Retina (tissue), 1 donor: ENCODE data around the gene CIRBP.
A peak's percentile ranks its signal among the peaks of the same experiment; 100 is the strongest.

Source experiments
- DNase-seq: peaks from one replicate; pipeline ENCODE4 v3.0.0-alpha.2; 2016

CIRBP gene

DNA sequence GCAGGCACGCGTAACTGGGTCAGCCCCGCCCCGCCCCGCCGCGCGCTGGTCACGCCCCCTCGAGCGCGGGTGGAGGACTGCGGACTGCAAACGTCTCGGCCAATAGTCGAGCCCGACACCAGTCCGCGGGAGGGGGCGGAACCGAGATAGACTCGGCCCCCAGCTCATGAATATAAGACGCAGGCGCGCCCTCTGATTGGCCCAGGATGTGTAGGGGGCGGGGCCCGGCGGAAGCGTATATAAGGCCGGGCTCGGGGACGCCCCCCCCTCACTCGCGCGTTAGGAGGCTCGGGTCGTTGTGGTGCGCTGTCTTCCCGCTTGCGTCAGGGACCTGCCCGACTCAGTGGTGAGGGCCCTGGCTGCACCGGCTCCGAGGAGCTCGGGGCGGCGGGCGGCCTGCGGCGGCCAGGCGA, at the start of gene CIRBP:
TSS of gene CIRBP (plus strand) at position 268 of the 413 bp plus-strand sequence. CDS start 1,602 bp downstream, outside the sequence.
- peak; percentile 97 for DNase-seq

GRCh38 chr19:1219786-1220476, 49.2 kb upstream of the CIRBP start:
- no peak for DNase-seq

DNA sequence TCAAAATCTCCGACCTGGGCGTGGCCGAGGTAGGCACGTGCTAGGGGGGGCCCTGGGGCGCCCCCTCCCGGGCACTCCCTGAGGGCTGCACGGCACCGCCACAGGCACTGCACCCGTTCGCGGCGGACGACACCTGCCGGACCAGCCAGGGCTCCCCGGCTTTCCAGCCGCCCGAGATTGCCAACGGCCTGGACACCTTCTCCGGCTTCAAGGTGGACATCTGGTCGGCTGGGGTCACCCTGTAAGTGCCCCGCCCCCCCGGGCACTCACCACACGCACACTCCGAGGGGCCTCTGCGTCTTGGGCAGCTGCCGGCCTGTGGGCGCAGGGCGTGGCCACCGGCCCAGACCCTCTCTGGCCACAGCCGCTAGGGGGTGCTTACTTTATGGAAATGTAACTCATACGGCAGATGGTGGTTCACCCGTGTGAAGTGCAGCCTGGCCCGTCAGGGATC, 48.6 kb upstream of the CIRBP start:
- DNase-seq: no peak

GRCh38 chr19:1220976-1221903, 47.9 kb upstream of the CIRBP start:
- DNase-seq: peak; percentile 73

DNA sequence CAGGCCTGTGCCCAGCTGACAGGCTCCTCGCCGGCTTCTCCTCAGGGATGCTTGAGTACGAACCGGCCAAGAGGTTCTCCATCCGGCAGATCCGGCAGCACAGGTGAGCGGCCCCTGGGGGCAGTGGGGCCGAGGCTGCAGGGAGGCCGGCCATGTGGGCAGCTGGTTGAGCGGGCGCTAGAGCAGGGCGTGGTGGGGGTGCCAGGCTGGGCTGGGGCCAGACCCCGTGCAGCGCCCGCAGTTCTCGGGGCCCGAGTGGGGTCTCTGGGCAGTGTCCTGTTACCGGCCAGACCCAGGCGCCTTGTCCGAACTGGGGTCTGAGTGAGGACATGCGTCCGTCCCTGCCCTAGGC, 47.3 kb upstream of the CIRBP start:
- no peak for DNase-seq

GRCh38 chr19:1222394-1222793, 46.7 kb upstream of the CIRBP start:
- no peak for DNase-seq

- DNase-seq: no peak
These were observed 45.9 kb upstream of the CIRBP start for GRCh38 chr19:1223018-1223855.

DNA sequence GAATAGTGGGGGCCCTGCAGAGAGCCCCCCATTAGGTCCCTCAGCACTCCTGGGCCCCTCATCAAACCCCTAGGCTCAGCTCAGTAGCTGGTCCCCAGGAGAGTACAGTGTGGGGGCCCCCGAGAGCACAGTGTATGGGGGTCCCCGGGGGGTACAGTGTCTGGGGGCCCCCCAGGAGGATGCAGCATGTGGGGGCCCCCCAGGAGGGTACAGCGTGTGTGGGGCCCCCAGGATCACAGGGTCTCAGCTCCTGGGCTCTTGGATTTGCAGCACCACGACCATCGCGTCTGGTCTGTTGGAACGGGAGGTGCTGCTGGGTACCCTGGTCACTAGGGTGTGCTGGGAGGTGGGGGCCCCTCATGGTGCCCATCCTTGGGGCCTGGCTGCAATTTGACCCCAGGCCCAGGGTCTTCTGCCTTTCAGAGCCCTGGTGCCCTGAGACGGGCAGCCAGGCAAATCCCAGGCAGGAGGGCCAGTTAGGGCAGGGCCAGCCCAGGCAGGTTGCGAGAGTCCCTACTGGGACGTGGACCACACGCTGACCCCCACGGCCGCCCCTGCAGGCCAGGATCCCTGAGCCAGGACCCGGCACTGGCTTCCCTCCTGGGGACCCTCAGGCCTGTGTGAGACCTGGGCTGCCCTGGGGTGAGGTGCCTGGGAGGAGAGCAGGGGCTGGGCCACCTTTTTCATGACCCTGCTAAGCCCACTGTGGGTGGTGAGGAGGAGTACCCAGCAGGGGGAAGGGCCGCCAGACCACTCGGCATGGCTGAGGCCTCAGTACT, 44.9 kb upstream of the CIRBP start:
- no peak for DNase-seq

DNA sequence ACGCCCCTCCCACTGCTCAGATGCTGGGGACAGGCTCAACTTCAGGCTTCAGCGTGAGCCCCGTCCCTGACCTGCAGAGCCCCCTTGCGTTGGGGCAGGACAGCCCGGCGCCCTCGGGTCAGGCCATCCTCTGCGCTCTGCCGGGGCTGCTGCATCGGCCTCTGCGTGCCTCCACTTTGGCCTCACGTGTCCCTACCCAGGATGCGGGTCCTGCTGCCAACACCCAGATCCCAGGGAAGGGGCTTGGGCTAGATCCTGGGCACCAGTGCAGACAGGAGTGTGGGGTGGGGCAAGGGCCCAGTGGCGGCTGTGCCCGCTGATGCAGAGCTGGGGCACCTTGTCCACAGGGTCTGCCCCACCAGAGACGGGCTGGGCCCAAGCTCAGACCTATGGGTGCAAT, 44.3 kb upstream of the CIRBP start:
- no peak for DNase-seq

DNA sequence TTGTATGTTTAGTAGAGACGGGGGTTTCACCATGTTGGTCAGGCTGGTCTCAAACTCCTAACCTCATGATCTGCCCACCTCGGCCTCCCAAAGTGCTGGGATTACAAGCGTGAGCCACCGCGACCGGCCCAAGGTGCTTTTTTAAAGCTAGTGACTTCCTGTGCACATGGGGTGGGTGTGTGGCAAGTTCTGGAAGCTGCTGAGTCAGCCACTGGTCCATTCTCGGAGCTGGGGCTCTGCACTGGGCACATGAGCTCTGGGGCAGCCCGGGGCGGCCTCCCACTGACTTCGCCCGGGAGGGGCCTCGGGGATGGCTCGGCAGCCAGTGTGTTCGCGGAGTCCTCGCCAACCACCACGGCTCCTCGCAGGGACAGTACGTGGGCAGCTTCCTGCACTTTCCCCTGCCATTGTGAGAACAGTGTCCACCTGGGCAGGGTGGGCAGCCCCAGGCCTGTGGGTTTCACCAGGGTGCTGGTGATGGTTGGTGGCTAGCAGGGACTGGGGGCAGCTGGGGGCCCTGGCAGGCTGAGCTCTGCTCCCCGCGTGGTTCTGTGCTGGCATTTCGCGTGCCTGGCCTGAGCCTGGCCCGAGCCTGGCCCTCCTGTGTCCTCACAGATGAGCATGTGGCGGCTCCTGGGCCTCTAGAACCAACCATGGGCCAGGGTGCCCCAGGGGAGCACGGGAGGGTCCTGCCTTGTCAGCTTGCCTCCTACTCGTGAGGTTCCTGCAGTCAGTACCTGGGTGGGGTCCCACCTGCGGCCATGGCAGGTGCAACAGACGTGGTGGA, 43.5 kb upstream of the CIRBP start:
- DNase-seq: no peak

DNA sequence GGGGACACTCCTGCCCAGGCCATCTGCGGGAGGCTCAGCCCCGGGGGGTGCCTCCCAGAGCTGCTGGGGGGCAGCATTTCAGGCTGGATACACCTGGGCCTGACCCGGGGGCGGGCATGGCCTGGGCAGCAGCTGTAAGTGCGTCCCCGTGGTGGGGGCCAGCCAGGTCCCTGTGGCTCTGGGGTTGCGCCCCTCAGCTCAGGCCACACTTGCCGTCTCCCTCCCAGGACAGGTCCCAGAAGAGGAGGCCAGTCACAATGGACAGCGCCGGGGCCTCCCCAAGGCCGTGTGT, 43.0 kb upstream of the CIRBP start:
- no peak for DNase-seq

- no peak for DNase-seq
These were observed 42.4 kb upstream of the CIRBP start for GRCh38 chr19:1226522-1227303.

GRCh38 chr19:1227304-1228054, 41.7 kb upstream of the CIRBP start:
- no peak for DNase-seq

- no peak for DNase-seq
These were observed 40.8 kb upstream of the CIRBP start for GRCh38 chr19:1228161-1228957.

- DNase-seq: no peak
These were observed 39.8 kb upstream of the CIRBP start for GRCh38 chr19:1229056-1229923.

DNA sequence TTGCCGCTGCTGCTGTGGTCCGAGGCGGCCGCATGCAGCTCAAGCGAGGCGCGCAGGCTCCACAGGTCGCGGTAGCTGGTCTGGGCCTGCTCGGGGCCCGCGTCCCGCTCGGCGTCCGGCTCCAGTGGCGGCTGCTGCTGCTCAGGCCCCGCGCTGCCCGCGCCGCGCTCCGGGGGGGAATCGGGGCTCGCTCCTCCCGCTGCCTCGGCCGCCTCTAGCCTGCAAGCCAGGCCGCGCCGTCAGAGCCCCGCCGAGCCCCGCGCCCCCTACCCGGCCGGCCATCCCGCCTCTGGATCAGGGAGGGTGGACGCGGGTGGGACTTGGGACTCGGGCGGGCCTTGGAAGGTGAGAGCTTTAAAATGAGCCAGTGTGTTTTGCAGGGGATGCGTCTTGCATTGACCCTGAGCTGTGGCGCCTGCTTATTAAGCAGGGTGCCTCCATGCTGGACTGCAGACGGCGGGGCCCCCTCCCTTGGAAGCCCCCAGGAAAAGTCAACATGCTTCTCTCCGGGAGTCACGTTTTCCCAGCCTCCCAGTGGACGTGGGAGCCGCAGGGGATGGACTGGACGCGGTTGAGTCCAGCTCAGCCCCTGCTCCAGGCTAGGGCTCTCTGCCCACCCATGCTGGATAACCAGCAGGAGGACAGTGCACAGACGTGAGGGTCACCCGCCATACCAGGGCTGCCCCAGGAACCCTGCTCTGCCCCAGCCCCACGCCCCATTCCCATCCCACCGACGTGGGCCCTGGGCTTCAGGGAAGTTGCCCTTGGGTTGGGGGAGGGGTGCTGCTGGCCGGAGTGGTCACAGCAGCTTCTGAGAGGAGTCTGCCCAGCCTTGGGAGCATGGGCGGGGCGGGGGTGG, 39.0 kb upstream of the CIRBP start:
- no peak for DNase-seq

DNA sequence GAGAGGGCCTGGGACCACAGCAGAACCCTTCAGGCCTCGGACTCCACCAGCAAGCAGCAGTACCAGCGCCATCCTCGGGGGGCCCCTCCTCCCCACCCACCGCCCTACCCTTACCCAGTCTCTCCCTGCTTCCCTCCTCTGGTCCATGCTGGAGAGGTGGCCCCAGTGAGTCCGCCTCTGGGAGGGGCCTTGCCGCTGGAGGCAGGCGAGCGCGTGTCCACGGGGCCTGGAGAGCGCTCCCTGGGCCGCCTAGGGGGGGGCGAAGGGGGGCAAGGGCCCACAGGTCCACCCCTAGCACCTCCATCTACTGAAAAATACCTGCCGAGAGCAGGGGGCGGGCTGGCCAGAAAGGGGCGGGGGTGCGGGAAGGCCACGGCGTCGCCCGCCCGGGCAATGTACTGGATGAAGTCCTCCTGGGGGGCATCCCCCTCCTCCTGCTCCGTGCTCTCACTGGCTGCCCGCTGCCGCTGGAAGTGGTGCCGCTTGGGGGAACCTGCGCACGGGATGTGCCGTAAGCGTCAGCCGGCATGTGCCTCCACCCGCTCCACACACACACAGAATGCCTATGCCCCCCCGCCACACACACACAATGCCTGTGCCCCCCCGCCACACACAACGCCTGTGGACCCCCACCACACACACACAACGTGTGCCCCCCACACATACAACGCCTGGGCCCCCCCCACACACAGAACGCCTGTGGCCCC, 38.2 kb upstream of the CIRBP start:
- no peak for DNase-seq
